Smooth muscle cell of the umbilical artery (primary cell): ENCODE results near the gene UBAP2. TPM values are rescaled to one million over a fixed set of nuclear protein-coding genes. Genes with fewer than 3 reads are reported as not detected.

Experiments used
- total RNA-seq: library from RNA; depleted of rRNA; stranded (reverse); fragments of >200 nt; gene quantifications from 2 replicates; pipeline ENCODE4 v1.2.3, GENCODE V29; 2014

UBAP2 gene
- total RNA-seq, result 17.5 and 22.1 TPM in 2 replicates

DNA sequence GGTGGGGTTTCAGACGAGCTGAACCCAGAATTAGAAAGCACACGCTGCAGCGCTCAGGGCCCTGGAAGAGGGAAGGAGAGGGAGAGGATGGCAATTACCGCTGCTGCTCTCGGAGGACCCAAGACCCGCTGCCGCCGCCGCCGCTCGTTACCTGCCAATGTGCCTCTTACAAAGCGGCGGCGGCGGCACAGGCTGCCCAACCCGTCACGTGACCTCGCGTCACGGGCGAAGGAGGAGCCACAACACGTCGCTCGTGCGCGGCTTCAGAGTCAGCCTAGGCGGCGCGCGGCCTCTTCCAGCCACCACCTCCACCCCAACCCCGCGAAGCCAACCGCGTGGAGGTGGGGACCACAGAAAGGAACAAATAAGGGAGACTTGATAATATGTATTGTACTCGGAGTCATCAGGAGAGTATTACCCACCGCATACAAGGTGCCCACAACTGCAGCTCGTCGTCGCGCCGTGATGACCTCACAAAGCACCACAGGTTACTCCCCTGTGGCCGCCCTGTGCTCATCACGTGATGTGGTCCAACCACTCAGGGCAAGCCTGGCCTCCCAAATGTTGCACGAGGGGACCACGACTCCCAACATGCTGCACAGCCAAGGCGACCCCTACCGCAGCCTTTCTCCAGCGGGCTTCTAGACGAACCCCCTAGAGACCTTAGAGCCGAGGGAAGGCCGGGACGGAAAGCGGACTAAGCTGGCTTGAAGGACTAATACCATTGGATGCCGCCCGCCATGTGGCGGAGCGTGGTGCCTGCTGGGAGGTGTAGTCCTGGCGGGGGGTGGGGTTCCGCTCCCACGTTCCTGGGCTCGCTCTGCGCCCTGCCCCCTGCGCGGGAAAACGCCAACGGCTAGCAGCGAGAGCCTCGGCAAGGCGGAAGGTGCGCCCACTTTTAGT lies at the start of gene UBAP2:
UBAP2 (minus strand) TSS at position 161 of the 903 bp plus-strand sequence. CDS start 31,739 bp downstream, outside the sequence.

Other genes with a start within 250 kb of the UBAP2 start
- gene UBE2R2, start 231.7 kb downstream of the UBAP2 start, total RNA-seq, result 17.5 and 29.8 TPM in 2 replicates
- 9.8 and 12.6 TPM in 2 replicates for gene DCAF12, start 77.8 kb upstream of the UBAP2 start, total RNA-seq
- gene UBAP1, start 130.2 kb upstream of the UBAP2 start, total RNA-seq, result 28.2 and 28.9 TPM in 2 replicates